GM18520 (cell line): ENCODE data around the gene MEOX1.

ENCODE experiments used
- ATAC-seq: cut with Tn5 transposase; IDR thresholded peaks from one replicate; pipeline ENCODE4 v1.9.1; 2021; ENCODE audit not compliant: unreplicated experiment

Gene MEOX1

DNA sequence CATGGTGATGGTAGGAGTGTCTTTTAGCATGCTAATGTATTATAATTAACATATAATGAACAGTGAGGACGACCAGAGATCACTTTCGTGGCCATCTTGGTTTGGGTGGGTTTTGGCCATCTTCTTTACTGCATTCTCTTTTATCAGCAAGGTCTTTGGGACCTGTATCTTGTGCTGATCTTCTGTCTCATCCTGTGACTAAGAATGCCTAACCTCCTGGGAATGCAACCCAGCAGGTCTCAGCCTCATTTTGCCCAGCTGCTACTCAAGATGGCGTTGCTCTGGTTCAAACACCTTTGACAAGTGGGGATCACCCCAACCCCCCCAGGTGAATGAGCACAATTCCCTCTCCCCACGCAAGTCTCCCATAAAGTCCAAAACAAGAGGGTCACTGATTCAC, 66.3 kb downstream of the MEOX1 start:
- no peak for ATAC-seq

DNA sequence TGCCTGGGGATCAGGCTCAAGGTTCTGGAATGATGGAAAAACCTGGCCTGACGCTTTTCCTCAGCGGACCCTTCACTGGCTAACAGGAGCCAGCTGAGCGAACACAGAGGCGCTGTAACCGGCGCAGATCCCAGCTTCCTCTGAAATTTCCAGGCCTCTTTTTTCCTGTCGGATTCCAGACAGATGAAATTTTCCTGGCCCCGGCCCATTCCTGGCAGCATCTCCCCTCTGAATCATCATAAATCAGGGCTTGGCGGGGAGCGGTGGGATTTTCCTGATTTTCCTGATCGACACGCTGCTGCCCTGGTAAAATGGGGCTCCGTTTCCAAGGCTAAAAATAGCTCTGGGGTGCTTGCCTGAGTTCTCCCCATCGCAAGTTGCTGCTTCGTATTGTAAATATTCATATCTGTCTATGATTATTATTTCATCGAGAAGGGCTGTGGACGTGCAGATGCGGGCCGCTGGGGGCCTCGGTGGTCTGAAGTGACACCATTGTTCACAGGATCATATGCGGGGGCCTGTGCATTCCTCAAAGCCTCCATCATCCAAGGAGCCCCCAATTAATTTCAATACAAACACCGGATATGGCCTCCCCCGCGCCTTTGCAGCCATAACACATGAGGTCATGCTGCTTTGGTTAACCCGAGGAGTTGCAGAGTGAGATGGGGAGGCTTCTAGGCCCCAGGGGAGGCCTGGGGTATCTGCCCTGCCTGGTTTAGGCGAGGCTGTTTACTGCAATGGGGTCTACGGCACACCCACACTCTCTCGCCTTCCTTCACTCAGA, 69.8 kb downstream of the MEOX1 start:
- no peak for ATAC-seq

DNA sequence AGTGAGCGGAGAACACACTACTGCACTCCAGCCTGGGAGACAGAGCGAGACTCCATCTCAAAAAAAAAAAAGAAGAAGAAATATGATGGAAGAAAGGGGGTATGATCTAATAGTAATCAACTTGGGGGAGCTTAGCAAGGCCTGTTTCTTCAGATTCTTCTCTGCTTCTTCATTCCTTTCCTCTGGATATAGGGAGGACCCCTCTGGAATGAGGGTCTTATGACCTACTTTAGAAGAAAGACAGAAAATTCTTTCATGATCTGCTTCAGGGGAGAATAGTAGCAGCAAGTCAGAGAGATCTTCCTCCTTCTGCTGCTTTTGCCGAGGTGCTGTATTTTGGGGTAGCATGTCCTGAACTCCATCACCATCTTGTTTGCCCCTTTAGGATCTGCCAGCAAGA, 70.7 kb downstream of the MEOX1 start:
- no peak for ATAC-seq
